LNCAP (cell line): ENCODE measurements around the gene ADGRG4.

Experiments used
- TF ChIP-seq, protein P1 (sequence below): fragments of 450-650 bp; IDR thresholded peaks from 2 replicates; pipeline ENCODE4 v1.5.1; 2017; ENCODE audit warnings: mild to moderate bottlenecking

ADGRG4 gene

DNA sequence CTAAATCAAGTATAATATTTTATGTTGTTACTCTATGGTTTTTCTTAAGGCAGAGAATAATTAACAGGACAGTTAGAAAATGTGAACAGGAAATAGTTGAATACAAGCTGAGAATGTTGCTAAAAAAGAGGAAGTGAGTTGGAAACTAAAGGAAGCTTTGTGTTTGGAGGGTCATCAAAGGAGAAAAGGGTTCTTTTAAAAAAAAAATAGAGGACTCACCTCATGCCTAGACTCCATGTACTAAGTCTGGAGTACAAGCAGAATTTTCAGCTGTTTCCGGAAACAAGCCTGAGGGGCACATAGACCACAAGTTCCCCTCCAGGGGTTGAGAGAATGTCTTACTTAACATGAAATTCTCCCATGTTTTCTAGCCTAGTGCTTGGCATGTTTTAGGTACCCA, 29.5 kb upstream of the ADGRG4 start:
- TF ChIP-seq, protein P1, sequence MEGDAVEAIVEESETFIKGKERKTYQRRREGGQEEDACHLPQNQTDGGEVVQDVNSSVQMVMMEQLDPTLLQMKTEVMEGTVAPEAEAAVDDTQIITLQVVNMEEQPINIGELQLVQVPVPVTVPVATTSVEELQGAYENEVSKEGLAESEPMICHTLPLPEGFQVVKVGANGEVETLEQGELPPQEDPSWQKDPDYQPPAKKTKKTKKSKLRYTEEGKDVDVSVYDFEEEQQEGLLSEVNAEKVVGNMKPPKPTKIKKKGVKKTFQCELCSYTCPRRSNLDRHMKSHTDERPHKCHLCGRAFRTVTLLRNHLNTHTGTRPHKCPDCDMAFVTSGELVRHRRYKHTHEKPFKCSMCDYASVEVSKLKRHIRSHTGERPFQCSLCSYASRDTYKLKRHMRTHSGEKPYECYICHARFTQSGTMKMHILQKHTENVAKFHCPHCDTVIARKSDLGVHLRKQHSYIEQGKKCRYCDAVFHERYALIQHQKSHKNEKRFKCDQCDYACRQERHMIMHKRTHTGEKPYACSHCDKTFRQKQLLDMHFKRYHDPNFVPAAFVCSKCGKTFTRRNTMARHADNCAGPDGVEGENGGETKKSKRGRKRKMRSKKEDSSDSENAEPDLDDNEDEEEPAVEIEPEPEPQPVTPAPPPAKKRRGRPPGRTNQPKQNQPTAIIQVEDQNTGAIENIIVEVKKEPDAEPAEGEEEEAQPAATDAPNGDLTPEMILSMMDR = no peak

DNA sequence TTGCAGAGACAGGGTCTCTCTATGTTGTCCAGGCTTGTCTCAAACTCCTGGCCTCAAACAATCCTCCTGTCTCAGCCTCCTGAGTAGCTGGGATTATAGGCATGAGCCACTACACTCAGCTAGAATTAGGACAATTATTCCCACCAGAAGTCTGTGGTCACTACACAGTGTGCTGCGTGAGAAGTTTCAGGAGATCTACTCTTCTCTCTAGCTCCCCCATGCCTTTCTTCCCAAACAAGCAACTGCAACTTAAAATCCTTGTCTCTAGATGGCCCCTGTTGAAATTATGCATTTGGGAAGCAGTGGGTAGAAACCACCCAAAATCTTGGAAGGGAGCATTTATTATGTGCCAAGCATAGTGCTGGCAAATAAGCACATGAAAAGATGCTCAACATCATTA, 28.4 kb upstream of the ADGRG4 start:
- TF ChIP-seq, protein P1 = no peak

- TF ChIP-seq, protein P1 = no peak
These were observed 26.8 kb upstream of the ADGRG4 start for GRCh38 chrX:136273986-136274385.

GRCh38 chrX:136275553-136275952, 25.2 kb upstream of the ADGRG4 start:
- TF ChIP-seq, protein P1 = no peak

DNA sequence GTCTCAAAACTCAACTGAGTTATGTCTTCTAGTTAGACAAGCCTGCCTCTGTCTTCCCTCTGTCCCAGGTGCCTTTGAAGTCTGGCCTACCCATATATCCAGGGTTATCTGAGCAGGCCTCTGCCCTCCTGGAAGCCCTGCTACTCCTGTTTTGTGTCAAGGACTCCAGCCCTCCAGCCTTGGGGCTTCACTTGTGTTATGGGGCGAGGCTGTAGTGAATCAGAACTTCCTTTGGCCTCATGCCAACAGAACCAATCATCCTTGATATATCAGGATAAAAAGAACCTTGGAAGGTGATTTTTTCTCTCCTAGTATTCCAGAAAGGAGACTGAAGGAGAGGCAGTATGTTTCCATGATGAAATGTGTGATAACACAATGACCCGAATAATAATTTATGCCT, 8.9 kb upstream of the ADGRG4 start:
- TF ChIP-seq, protein P1 = no peak

DNA sequence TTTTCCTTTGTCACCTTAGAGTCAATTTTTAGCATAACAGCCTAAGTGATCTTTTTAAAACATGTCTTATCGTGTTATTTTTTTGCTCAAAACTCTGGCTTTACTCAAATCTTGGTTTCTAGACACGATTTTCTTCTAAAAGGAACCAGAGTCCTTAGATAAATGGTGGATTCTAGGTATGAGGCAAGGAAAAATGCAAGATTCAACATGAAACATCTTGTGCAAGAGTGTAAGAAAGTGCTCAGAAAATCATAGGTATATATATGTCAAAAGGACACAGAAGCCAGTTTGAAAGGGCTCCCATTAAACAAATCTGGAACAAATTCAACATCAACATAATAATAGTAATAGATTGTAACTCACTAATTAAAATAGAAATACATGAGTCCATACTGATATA, 8.1 kb upstream of the ADGRG4 start:
- TF ChIP-seq, protein P1 = no peak

DNA sequence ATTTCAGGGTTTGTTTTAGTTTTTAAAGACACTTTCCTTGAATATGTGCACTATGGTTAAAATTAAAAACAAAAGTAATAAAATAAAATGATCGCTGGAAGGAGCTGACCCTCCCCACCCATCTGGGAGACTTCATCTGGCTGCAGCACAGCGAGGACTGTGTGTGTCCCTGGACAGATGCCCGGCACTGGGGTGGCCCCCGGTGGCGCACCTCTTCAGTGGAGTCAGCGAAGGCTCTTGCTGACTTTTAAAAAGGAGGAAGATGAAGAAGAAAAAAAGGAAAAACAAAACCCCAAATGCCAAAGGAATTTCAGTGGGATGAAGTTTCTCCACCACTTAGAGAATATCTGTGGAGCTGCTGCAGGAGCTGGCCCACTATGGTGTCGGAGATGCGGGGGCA, 5.4 kb upstream of the ADGRG4 start:
- TF ChIP-seq, protein P1 = no peak

GRCh38 chrX:136303041-136303440, 2.3 kb downstream of the ADGRG4 start:
- TF ChIP-seq, protein P1 = no peak
